Choroid plexus epithelial cell (primary cell): Measurements from ENCODE around the gene PTPRG.
"Not testable (repeated sequence)": the region's sequence is repeated elsewhere in the genome, so short reads cannot be mapped to it uniquely, and the experiment has no call there.

Source experiments
- DNase-seq: peaks from one replicate; pipeline ENCODE4 v3.0.0-alpha.2; 2010; ENCODE audit warnings: low read depth
- H3K4me3 ChIP-seq: 2 replicates; pipeline ENCODE4 v1.5.1; 2011; ENCODE audit warnings: low read depth, mild to moderate bottlenecking, control low read depth, low read length, moderate library complexity
- TF ChIP-seq, protein P1 (sequence below): conservative IDR thresholded peaks from 2 replicates; pipeline ENCODE4 v1.5.1; 2011; ENCODE audit warnings: low read depth, mild to moderate bottlenecking, control low read depth, inconsistent platforms, low read length, moderate library complexity

The PTPRG gene

DNA sequence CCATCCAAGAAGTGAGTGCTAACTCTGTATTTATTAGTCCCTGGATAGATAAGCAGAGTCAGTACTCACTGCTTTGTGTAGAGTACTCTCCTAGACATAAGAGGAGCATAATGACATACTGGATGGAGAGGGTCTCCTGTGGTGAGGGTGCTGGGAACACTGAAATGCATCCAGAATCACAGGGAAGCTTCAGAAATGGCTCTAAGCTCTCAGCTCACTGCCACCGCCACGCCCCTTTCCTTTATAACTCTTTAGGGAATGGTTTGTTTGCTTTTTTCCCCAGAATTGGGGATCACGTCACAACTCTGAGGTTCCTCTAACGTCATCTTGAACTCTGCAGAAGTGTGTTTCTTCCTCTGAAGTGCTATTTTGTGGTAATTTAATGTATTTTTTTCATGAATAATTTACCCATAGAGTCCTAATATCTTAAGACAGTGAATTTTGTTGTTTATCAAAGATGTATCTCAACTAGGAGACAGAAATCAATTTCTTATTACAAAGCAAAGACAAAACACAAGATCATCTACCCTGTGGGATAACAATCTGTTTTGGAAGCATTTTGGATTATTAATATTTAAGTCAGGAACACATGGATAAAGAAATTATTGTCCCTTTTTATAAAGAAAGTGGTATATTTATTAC, 154.6 kb downstream of the PTPRG start:
- H3K4me3 ChIP-seq = no peak overlapping the region
- TF ChIP-seq, protein P1, sequence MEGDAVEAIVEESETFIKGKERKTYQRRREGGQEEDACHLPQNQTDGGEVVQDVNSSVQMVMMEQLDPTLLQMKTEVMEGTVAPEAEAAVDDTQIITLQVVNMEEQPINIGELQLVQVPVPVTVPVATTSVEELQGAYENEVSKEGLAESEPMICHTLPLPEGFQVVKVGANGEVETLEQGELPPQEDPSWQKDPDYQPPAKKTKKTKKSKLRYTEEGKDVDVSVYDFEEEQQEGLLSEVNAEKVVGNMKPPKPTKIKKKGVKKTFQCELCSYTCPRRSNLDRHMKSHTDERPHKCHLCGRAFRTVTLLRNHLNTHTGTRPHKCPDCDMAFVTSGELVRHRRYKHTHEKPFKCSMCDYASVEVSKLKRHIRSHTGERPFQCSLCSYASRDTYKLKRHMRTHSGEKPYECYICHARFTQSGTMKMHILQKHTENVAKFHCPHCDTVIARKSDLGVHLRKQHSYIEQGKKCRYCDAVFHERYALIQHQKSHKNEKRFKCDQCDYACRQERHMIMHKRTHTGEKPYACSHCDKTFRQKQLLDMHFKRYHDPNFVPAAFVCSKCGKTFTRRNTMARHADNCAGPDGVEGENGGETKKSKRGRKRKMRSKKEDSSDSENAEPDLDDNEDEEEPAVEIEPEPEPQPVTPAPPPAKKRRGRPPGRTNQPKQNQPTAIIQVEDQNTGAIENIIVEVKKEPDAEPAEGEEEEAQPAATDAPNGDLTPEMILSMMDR = no peak
- DNase-seq = no peak

DNA sequence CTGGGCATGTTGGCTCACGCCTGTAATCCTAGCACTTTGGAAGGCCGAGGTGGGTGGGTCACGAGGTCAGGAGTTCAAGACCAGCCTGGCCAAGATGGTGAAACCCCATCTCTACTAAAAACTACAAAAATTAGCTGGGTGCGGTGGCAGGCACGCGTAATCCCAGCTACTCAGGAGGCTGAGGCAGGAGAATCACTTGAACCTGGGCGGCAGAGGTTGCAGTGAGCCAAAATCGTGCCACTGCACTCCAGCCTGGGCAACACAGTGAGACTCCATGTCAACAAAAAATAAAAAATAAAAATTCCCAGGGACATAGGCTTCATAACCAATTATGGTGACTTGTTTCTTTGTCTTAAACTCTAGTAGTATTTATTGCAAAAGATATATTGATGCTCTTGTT, 155.3 kb downstream of the PTPRG start:
- not testable (repeated sequence) for DNase-seq, H3K4me3 ChIP-seq

DNA sequence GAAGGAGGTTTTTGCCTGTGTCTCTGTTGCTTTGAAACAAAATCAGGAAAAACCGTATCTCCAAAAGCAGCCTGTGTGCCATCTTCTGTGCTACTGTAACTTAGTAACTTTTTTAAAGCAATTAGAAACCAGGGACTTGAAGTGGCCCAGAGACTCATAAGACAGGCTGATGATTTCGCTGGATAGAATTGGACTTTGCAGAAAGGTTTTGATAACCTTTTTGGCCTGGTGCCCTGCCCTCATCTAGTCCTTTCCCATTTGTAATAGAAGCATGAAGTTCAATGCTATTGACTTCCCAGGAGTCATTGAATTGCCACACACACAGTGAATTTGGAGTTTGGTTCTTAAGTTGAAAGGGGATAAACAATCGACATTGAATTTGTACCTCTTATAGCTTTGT, 157.2 kb downstream of the PTPRG start:
- H3K4me3 ChIP-seq = no peak overlapping the region
- DNase-seq = no peak
- TF ChIP-seq, protein P1 = no peak

DNA sequence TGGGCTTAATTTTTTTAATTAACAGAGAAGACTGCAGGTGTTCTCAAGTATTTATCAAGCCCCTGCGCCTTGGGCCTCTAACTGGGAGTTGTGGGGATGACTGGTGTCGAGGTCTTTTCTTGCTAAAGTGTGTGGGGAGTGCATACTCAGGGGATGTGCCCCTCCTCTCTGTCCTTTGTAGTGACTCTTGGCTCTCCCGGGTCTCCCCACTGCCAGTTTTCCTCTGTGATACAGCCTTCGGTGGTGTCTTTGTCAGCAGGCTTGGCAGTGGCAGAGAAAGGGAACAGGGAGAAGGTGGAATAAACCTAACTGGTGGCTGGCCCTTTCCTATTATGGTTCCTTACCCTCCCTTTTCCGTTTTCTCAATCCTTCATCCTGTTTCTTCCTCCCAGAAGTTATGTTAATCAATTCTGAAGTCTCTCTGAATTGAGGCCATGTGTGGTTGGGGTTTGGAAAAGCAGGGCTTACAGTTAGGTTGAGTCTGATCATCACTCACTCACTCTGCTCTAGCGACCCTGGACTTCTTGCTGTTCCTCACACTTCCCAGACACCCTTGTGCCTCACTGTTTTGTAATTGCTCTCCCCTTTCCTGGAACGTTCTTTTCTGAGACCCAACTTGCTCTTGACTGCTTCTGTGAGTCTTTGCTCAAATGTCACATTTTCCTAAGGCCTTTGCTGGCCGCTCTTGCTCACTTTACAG, 158.1 kb downstream of the PTPRG start:
- TF ChIP-seq, protein P1 = no peak
- no peak overlapping the region for H3K4me3 ChIP-seq
- DNase-seq = no peak

DNA sequence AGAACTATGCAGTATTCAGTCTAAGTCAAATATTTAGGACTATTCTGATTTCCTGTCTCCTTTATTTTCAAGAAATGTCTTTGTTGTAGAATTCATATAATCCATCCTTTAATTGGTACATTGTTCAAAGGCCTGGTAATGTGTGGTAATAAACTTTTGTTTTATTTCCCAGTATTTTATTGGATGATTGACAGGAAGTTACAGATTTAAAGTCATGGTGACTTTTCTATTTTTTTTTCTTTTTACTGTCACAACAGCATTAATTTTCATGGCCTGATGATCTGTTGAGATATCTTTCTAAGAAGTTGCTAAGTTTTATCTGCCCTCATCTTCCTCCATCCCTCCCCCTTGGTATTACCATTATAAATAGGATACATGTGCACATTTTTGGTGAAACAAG, 161.7 kb downstream of the PTPRG start:
- DNase-seq = no peak
- H3K4me3 ChIP-seq = no peak overlapping the region
- TF ChIP-seq, protein P1 = no peak

DNA sequence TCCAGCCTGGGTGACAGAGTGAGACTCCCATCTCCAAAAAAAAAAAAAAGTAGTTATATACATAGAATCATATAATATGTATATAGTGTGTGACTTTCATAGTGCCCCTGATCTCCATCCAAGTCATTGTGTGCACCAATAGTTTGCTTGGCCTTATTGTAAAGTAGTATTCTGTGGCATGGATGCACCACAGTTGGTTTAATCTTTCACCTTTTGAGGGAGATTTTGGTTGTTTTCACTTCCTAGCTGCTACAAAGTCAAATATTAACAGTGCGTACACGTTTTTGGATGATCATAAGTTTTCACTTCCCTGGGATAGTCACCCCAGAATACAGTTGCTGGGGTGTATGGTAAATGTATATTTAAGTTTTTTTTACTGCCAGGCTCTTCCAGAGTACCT, 162.8 kb downstream of the PTPRG start:
- DNase-seq = no peak
- TF ChIP-seq, protein P1 = no peak
- H3K4me3 ChIP-seq = no peak overlapping the region

DNA sequence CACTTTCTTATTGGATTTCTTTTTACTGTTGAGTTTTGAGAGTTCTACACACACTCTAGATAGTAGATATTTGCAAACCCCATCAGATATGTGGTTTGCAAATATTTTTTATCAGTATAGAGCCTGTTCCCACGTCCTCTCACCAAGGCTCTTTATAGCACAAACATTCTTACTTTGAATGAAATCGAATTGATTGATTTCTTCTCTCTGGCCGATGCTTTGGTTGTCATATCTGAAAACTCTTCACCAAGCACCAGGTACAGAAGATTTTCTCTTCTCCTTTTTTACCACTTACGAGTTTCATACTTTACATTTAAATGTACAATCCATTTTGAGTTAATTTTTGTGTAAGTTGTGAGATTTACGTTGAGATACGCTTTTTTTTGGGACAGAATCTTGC, 163.4 kb downstream of the PTPRG start:
- no peak overlapping the region for H3K4me3 ChIP-seq
- TF ChIP-seq, protein P1 = no peak
- DNase-seq = no peak
